NT2/D1 (cell line): ENCODE measurements around the gene CD274.

Experiments
- SUZ12 ChIP-seq: IDR thresholded peaks from 2 replicates; pipeline ENCODE4 v1.6.1; 2011; ENCODE audit not compliant: insufficient read length, insufficient read depth; ENCODE audit errors: extremely low read depth
- ZNF274 ChIP-seq: IDR thresholded peaks from 2 replicates; pipeline ENCODE4 v1.6.1; 2011; ENCODE audit warnings: mild to moderate bottlenecking, low read depth, low read length

- TF ChIP-seq SUZ12 (no peak), ZNF274 (no peak)
Observed at GRCh38 chr9:5408596-5408995, 41.7 kb upstream of the CD274 start.
